CD4-positive, alpha-beta T cell (primary cell): ENCODE measurements around the gene NTNG2. TPM values are rescaled to one million over a fixed set of nuclear protein-coding genes. Genes with fewer than 3 reads are reported as not detected.

Experiments
- ATAC-seq: fragments of 200-7000 bp; cut with Tn5 transposase; one replicate; pipeline ENCODE4 v1.10.0; 2022; ENCODE audit warnings: mild to moderate bottlenecking; ENCODE audit not compliant: poor library complexity
- CTCF ChIA-PET: fragments of 350-600 bp; sonication (Branson Sonifier 250); formaldehyde crosslinking; loops from one replicate; lab custom pipeline; 2021; ENCODE audit warnings: antibody characterized with exemption, inconsistent platforms; lab: Charles Lee
- POLR2A ChIA-PET: fragments of 350-600 bp; sonication (Branson Sonifier 250); formaldehyde crosslinking; loops from one replicate; lab custom pipeline; 2021; ENCODE audit warnings: antibody characterized with exemption, inconsistent platforms; lab: Charles Lee
- DNase-seq, 14 experiments: peaks; one replicate each; pipeline ENCODE4 v3.0.0-alpha.2; 2013 to 2020; ENCODE audit warnings: mixed read lengths in 2 of 14
- H3K27ac ChIP-seq, 2 donors: one replicate each; pipeline versions ENCODE4 v1.5.1 to v1.7.0; 2013; ENCODE audit warnings: low read length in 2 of 2, low read depth in 1 of 2, mild to moderate bottlenecking in 1 of 2
- H3K27me3 ChIP-seq, 2 experiments: 1 replicate in 1 of 2; 2 replicates in 1 of 2; pipeline versions ENCODE4 v1.6.1 to v1.7.0; 2013; ENCODE audit warnings: low read length in 2 of 2, control low read depth in 1 of 2, mild to moderate bottlenecking in 1 of 2, moderate library complexity in 1 of 2; ENCODE audit not compliant: insufficient read depth in 2 of 2, control insufficient read depth in 1 of 2
- H3K36me3 ChIP-seq: one replicate; pipeline ENCODE4 v1.6.1; 2013; ENCODE audit warnings: low read length, control low read depth; ENCODE audit not compliant: insufficient read depth
- H3K4me1 ChIP-seq: one replicate; pipeline ENCODE4 v1.6.1; 2013; ENCODE audit warnings: low read length, control low read depth; ENCODE audit not compliant: insufficient read depth
- H3K4me3 ChIP-seq: one replicate; pipeline ENCODE4 v1.5.1; 2013; ENCODE audit warnings: mild to moderate bottlenecking, low read length, moderate library complexity
- H3K9me3 ChIP-seq, 2 experiments: 1 replicate in 1 of 2; 2 replicates in 1 of 2; pipeline versions ENCODE4 v1.6.1 to v1.7.0; 2013; ENCODE audit warnings: low read length in 2 of 2, mild to moderate bottlenecking in 2 of 2, control low read depth in 1 of 2, moderate library complexity in 1 of 2; ENCODE audit not compliant: control insufficient read depth in 1 of 2, insufficient read depth in 1 of 2
- H3K27ac Mint-ChIP-seq: one replicate; pipeline ENCODE4 v1.8.0; 2020; ENCODE audit warnings: mixed read lengths
- H3K27me3 Mint-ChIP-seq: one replicate; pipeline ENCODE4 v1.8.0; 2021; ENCODE audit warnings: mixed read lengths
- H3K36me3 Mint-ChIP-seq: one replicate; pipeline ENCODE4 v1.8.0; 2021; ENCODE audit warnings: low read depth, mixed read lengths
- H3K4me1 Mint-ChIP-seq: one replicate; pipeline ENCODE4 v1.8.0; 2021; ENCODE audit warnings: low read depth, mixed read lengths
- H3K4me3 Mint-ChIP-seq: one replicate; pipeline ENCODE4 v1.8.0; 2020; ENCODE audit warnings: mild to moderate bottlenecking, mixed read lengths
- H3K9me3 Mint-ChIP-seq: one replicate; pipeline ENCODE4 v1.8.0; 2020; ENCODE audit warnings: mixed read lengths
- intact Hi-C, 2 experiments: fragments of 100-400 bp; cut with DNase I in 1 of 2; cut with micrococcal nuclease in 1 of 2; formaldehyde crosslinking; loops; one replicate each; pipeline versions ENCODE4 v1.15.1 to v1.9.0; 2023 to 2025; cut with DNase I, micrococcal nuclease
- total RNA-seq, 174 experiments: library from RNA in 2 of 174; stranded (reverse) in 2 of 174; gene quantifications; one replicate each; pipeline ENCODE4 v1.2.3 and lab custom pipeline; 2021 to 2026
- TF ChIP-seq, protein P1 (sequence below): fragments of 200-600 bp; IDR thresholded peaks from one replicate; pipeline ENCODE4 v1.8.0; 2022; ENCODE audit warnings: antibody characterized with exemption, mild to moderate bottlenecking

NTNG2 gene
- total RNA-seq, 2 experiments from 2014 or later = 2.2 to 2.6 TPM

DNA sequence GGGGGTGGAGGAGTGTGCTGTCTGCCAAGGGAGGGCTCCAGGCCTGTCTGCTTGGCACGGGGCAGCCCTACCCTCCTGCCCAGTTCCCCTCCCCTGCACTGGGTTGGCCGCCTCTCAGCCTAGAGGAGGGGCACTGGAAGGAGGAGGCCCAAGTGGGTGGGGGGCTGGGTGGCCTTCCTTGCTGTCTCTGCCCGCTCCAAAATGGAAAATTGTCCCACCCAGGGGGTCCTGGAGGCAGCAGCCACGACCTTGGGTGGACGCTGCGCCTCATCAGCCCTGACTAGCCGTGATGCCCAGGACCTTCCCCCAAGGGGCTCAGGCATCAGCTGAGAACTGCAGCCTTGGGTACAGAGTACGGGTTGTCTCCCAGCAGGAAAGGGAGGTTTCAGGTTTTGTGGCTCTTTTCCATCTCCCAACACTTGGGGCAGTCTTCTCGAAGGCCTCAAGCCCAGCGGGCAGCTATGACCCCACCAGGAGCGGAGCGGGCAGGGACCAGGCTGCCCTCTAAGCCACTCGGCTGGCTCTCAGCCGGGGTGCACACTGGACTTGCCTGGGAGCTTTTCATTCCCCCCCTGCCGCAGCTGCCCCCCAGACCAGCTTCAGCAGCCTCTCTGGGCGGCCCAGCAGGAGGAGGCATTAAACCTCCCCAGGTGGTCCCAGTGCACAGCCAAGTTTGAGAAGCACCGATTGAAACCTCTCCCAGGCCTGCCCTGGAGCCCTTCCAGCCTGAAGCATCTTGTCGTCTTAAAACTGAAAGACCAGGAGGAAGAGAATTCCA lies 20.6 kb downstream of the NTNG2 start:
- TF ChIP-seq, protein P1, sequence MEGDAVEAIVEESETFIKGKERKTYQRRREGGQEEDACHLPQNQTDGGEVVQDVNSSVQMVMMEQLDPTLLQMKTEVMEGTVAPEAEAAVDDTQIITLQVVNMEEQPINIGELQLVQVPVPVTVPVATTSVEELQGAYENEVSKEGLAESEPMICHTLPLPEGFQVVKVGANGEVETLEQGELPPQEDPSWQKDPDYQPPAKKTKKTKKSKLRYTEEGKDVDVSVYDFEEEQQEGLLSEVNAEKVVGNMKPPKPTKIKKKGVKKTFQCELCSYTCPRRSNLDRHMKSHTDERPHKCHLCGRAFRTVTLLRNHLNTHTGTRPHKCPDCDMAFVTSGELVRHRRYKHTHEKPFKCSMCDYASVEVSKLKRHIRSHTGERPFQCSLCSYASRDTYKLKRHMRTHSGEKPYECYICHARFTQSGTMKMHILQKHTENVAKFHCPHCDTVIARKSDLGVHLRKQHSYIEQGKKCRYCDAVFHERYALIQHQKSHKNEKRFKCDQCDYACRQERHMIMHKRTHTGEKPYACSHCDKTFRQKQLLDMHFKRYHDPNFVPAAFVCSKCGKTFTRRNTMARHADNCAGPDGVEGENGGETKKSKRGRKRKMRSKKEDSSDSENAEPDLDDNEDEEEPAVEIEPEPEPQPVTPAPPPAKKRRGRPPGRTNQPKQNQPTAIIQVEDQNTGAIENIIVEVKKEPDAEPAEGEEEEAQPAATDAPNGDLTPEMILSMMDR = no peak
- Mint-ChIP-seq H3K9me3 (no peaks in the 10 kb centered on the region), H3K4me1 (no peaks in the 10 kb centered on the region), H3K27me3 (peaks cover 3% of the 10 kb centered on the region), H3K4me3 (no peak overlapping the region), H3K27ac (no peak overlapping the region), H3K36me3 (no peaks in the 10 kb centered on the region)
- CTCF ChIA-PET = no interaction called here
- H3K9me3 ChIP-seq = no peaks in the 10 kb centered on the region
- intact Hi-C loops = no loop called here
- H3K27me3 ChIP-seq = peaks cover 4 to 28% of the 10 kb centered on the region in 2 experiments
- no peaks in the 10 kb centered on the region for H3K4me1 ChIP-seq
- H3K27ac ChIP-seq = no peak overlapping the region
- H3K36me3 ChIP-seq = no peaks in the 10 kb centered on the region
- ATAC-seq (no peak), DNase-seq (no peak)
- H3K4me3 ChIP-seq = no peak overlapping the region
- POLR2A ChIA-PET = no interaction called here

DNA sequence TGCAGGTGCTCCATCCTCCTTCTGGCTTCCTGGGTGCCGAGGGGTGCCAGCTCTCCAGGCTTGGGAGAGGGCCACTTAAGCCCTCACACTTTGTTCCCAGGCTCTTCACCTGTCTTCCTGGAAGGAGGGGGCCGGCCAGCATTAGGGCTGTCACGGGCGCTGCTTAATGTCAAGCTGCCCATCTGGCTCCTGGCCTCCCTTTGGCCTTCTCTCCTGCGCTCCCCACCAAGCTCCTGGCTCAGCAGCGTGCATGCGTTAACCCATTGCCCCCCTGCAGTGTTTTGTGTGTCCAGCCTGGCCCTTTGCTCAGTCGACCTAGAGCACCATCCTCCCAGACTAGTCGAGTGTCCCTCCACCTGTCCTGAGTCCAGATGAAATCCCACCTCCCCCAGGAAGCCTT lies 21.3 kb downstream of the NTNG2 start:
- Histone ChIP-seq H3K27me3 (peaks cover 7 to 28% of the 10 kb centered on the region in 2 experiments), H3K4me1 (no peaks in the 10 kb centered on the region), H3K9me3 (no peaks in the 10 kb centered on the region), H3K36me3 (no peaks in the 10 kb centered on the region), H3K4me3 (no peak overlapping the region), H3K27ac (no peak overlapping the region)
- ChIA-PET CTCF (no interaction called here), POLR2A (no interaction called here)
- Mint-ChIP-seq H3K4me3 (no peak overlapping the region), H3K27ac (no peak overlapping the region), H3K36me3 (no peaks in the 10 kb centered on the region), H3K9me3 (no peaks in the 10 kb centered on the region), H3K27me3 (peaks cover 2% of the 10 kb centered on the region), H3K4me1 (no peaks in the 10 kb centered on the region)
- ATAC-seq (no peak), DNase-seq (no peak)
- intact Hi-C loops = no loop called here
- TF ChIP-seq, protein P1 = no peak

DNA sequence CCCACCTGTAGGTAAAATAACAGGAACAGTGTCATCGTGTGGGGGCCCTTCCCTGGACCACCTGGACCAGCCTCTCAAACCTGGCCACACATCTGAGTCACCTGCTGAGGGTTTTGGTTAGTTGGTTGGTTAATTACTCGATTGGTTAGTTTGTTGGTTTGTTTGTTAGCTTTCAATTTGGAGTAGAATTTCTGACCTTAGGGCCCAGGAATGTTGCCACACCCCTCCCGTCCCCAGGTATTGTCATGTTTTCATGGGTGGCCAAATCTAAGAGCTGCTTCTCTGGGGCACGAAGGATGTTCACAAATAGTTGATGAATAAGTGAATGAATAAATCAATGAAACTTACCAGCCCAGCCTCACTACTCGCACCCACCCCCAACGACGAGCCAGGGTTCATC lies 21.9 kb downstream of the NTNG2 start:
- H3K4me1 Mint-ChIP-seq = no peaks in the 10 kb centered on the region
- Histone ChIP-seq H3K4me3 (no peak overlapping the region), H3K36me3 (no peaks in the 10 kb centered on the region), H3K4me1 (no peaks in the 10 kb centered on the region), H3K27me3 (peaks cover 7 to 28% of the 10 kb centered on the region in 2 experiments), H3K9me3 (no peaks in the 10 kb centered on the region), H3K27ac (no peak overlapping the region)
- CTCF ChIA-PET = no interaction called here
- ATAC-seq (no peak), DNase-seq (no peak)
- POLR2A ChIA-PET = no interaction called here
- intact Hi-C loops = no loop called here
- no peaks in the 10 kb centered on the region for H3K36me3 Mint-ChIP-seq
- no peak overlapping the region for H3K4me3 Mint-ChIP-seq
- no peak overlapping the region for H3K27ac Mint-ChIP-seq
- TF ChIP-seq, protein P1 = no peak
- no peaks in the 10 kb centered on the region for H3K27me3 Mint-ChIP-seq
- no peaks in the 10 kb centered on the region for H3K9me3 Mint-ChIP-seq
